Lower leg skin (tissue), 3 donors: ENCODE measurements around the gene PPAT.

ENCODE experiments used
- POLR2A ChIP-seq, 2 donors: fragments of 450-650 bp; IDR thresholded peaks; one replicate each; pipeline ENCODE4 v1.6.1; 2016 to 2017; ENCODE audit warnings: antibody characterized with exemption in 2 of 2, mild to moderate bottlenecking in 1 of 2, moderate library complexity in 1 of 2
- TF ChIP-seq, protein P1 (sequence below), 3 donors: fragments of 450-650 bp; IDR thresholded peaks; one replicate each; pipeline ENCODE4 v1.5.1; 2016; ENCODE audit warnings: antibody characterized with exemption in 3 of 3, mild to moderate bottlenecking in 3 of 3, moderate library complexity in 2 of 3

- TF ChIP-seq, protein P1, sequence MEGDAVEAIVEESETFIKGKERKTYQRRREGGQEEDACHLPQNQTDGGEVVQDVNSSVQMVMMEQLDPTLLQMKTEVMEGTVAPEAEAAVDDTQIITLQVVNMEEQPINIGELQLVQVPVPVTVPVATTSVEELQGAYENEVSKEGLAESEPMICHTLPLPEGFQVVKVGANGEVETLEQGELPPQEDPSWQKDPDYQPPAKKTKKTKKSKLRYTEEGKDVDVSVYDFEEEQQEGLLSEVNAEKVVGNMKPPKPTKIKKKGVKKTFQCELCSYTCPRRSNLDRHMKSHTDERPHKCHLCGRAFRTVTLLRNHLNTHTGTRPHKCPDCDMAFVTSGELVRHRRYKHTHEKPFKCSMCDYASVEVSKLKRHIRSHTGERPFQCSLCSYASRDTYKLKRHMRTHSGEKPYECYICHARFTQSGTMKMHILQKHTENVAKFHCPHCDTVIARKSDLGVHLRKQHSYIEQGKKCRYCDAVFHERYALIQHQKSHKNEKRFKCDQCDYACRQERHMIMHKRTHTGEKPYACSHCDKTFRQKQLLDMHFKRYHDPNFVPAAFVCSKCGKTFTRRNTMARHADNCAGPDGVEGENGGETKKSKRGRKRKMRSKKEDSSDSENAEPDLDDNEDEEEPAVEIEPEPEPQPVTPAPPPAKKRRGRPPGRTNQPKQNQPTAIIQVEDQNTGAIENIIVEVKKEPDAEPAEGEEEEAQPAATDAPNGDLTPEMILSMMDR (IDR thresholded peaks at IDR 0.05), result no peak
- TF ChIP-seq POLR2A (IDR thresholded peaks at IDR 0.05), result no peak
Measured at GRCh38 chr4:56440983-56441382, 5.6 kb upstream of the PPAT start.
